Measurements from ENCODE around the gene KRTAP5-11. TPM values are rescaled to one million over a fixed set of nuclear protein-coding genes. Genes with fewer than 3 reads are reported as not detected.

The KRTAP5-11 gene
- polyA plus RNA-seq, 1 donor from 2014 or later = not detected

GRCh38 chr11:71543866-71544265 is 38.8 kb downstream of the KRTAP5-11 start:
- Histone ChIP-seq H3K27ac (ENCODE audit: low read length) (no peak overlapping the region), H3K9me3 (ENCODE audit: low read length) (no peaks in the 10 kb centered on the region), H3K36me3 (ENCODE audit: insufficient read depth, low read length) (no peaks in the 10 kb centered on the region), H4K20me1 (ENCODE audit: insufficient read depth) (no peaks in the 10 kb centered on the region), H3K4me3 (ENCODE audit: low read length) (no peak overlapping the region), H3K27me3 (ENCODE audit: insufficient read depth, low read depth, low read length) (no peaks in the 10 kb centered on the region), H3K79me2 (replicated peaks; ENCODE audit: insufficient read depth, low read length) (no peaks in the 10 kb centered on the region), H3K9ac (ENCODE audit: low read length) (no peak overlapping the region), H2AFZ (ENCODE audit: low read depth, low read length) (no peak overlapping the region), H3K9me2 (ENCODE audit: insufficient read depth, low read length) (no peaks in the 10 kb centered on the region), H3F3A (ENCODE audit: insufficient read depth, low read length, poor library complexity, severe bottlenecking) (no peaks in the 10 kb centered on the region), H3K4me2 (ENCODE audit: low read length) (no peak overlapping the region)
- TF ChIP-seq EP300 (conservative IDR thresholded peaks at IDR 0.05; ENCODE audit: poor library complexity, severe bottlenecking) (no peak), POLR2AphosphoS5 (IDR thresholded peaks at IDR 0.05) (no peak), CTCF (IDR thresholded peaks at IDR 0.05; ENCODE audit: poor library complexity, severe bottlenecking) (no peak), MXI1 (conservative IDR thresholded peaks at IDR 0.05; ENCODE audit: poor library complexity, severe bottlenecking) (no peak), RAD21 (conservative IDR thresholded peaks at IDR 0.05) (no peak), EZH2 (IDR thresholded peaks at IDR 0.05; ENCODE audit: borderline replicate concordance, insufficient read depth, low read length, poor library complexity, severe bottlenecking) (no peak), SMC3 (conservative IDR thresholded peaks at IDR 0.05; ENCODE audit: poor library complexity) (no peak), TAF1 (IDR thresholded peaks at IDR 0.05; ENCODE audit: low read depth) (no peak), REST (IDR thresholded peaks at IDR 0.05; ENCODE audit: borderline replicate concordance) (no peak)

- Histone ChIP-seq H3K9ac (ENCODE audit: low read length) (no peak overlapping the region), H3K9me2 (ENCODE audit: insufficient read depth, low read length) (no peaks in the 10 kb centered on the region), H4K20me1 (ENCODE audit: insufficient read depth) (no peaks in the 10 kb centered on the region), H3K4me2 (ENCODE audit: low read length) (no peak overlapping the region), H2AFZ (ENCODE audit: low read depth, low read length) (no peak overlapping the region), H3K27me3 (ENCODE audit: insufficient read depth, low read depth, low read length) (no peaks in the 10 kb centered on the region), H3K4me3 (ENCODE audit: low read length) (no peak overlapping the region), H3K79me2 (replicated peaks; ENCODE audit: insufficient read depth, low read length) (no peaks in the 10 kb centered on the region), H3K36me3 (ENCODE audit: insufficient read depth, low read length) (no peaks in the 10 kb centered on the region), H3F3A (ENCODE audit: insufficient read depth, low read length, poor library complexity, severe bottlenecking) (no peaks in the 10 kb centered on the region), H3K9me3 (ENCODE audit: low read length) (no peaks in the 10 kb centered on the region), H3K27ac (ENCODE audit: low read length) (no peak overlapping the region)
- TF ChIP-seq EP300 (conservative IDR thresholded peaks at IDR 0.05; ENCODE audit: poor library complexity, severe bottlenecking) (no peak), REST (IDR thresholded peaks at IDR 0.05; ENCODE audit: borderline replicate concordance) (no peak), SMC3 (conservative IDR thresholded peaks at IDR 0.05; ENCODE audit: poor library complexity) (no peak), RAD21 (conservative IDR thresholded peaks at IDR 0.05) (no peak)
These were observed 39.5 kb downstream of the KRTAP5-11 start for GRCh38 chr11:71542879-71543777.

All from neural cell (in vitro differentiated cells).